Activated CD8-positive, alpha-beta memory T cell treated with anti-CD3 and anti-CD28 coated beads, Interleukin-2, amount 50 U/mL, for 1 hour (primary cell): ENCODE data around the gene GTF3C1.

Experiments used
- DNase-seq: peaks from one replicate; pipeline ENCODE4 v3.0.0-alpha.2; 2020; ENCODE audit errors: extremely low read depth

Gene GTF3C1

DNA sequence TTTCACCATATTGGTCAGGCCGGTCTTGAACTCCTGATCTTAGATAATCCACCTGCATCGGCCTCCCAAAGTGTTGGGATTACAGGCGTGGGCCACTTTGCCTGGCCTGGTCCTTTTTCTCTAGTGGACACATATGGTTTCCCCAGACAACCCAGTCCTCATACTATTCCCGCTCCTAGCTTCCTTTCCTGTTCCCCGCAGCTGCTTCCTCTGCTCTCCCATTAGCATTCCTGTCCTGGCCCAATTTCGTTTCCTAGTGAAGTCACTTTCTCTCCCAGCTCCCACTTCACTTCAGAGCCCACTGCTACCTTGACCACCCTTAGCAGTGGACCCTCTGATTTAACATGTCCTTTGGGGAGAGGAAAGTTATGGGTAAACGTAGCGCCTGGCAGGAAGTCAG is 11.5 kb upstream of the GTF3C1 start:
- no peak for DNase-seq

GRCh38 chr16:27558932-27559331 is 9.2 kb upstream of the GTF3C1 start:
- no peak for DNase-seq

GRCh38 chr16:27558434-27558833 is 8.7 kb upstream of the GTF3C1 start:
- no peak for DNase-seq

DNA sequence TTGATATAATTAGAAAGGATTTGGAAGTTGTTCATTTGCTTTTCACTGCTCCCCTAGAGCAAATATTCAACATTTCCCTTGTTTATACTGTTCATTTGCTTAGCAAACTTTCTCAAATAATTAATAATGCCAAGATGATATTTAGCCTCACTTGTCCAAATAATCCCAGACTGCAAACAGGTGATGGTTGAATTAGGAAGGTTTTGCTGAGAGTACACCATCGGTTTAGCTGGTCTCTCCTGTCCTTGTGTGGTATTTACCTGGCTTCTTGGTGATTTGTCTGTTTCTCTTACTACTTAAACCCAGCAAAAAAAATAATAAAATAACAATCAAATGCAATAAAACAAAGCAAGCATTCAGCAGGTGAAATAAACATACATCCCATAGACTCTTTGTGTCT is 6.8 kb upstream of the GTF3C1 start:
- DNase-seq, result no peak

DNA sequence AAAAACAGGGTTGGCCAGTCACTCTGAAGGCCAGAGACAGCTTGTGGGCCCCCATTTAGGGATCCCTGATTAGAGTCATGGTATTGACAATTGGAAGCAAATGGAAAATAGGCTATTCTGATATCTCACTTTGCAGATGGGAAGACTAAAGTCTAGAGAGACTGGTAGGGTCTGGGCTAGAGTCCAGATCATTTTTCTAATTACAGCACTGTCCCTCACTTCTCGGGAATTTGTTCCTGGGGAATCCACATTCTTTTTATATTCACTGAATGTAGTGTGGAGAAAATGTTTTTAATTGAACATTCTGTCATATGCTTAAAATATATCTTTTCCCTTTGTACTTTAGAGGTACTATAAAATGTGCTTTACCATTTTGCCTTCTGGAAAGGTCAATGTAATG is 1.3 kb upstream of the GTF3C1 start:
- DNase-seq, result no peak

DNA sequence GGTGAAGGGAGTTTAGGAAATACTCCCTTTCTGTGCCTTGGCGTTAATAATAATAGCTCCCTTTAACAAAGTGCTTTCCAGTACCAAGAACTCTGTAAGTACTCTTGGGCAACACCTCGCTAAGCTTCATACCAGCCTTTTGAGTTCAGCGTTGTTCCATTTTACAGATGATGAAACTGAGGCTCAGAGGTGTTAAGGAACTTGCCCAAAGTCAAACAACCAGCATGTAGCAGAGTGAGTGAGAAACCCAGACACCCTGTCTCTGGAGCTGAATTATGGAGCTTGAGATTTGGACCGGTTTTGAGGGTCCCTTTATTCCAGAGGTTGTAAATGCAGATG is 838 bp upstream of the GTF3C1 start:
- no peak for DNase-seq

DNA sequence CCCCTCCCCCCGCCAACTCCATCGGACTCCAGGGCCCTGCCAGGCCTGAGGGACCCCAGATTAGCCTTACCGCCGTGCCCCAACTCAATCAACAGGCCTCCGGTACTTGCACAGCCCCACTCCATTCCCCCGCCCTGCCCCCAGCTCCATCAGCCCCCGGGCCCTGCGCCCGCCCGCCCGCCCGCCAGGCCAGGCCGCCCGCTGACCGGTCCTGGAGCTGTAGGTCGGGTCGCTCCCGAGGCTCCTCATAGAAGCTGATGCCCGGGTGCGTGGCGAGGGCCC is 308 bp downstream of the GTF3C1 start:
- DNase-seq, result no peak

GRCh38 chr16:27547851-27548250 is 1.9 kb downstream of the GTF3C1 start:
- DNase-seq, result no peak

DNA sequence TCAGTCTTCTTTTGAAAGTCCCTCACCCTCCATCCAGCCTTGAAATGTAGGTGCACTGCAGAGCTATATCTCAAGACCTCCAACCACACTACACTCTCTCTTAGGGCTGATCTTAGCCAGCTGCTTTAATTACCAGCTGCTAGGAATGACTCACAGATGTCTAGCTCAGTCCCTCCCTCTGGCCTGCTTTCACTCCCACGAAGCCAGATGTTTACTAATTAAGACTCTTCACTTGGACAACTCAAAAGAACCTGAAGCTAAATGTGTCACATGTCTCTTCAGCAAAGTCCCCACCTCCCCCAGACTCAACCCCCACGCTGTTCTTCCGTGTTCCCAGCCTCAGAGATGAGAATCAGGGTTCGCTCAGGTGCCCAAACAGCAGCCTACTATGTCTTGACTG is 2.6 kb downstream of the GTF3C1 start:
- no peak for DNase-seq

- no peak for DNase-seq
Measured at GRCh38 chr16:27544671-27545070, 5.0 kb downstream of the GTF3C1 start.

GRCh38 chr16:27543801-27544200 is 5.9 kb downstream of the GTF3C1 start:
- no peak for DNase-seq

DNA sequence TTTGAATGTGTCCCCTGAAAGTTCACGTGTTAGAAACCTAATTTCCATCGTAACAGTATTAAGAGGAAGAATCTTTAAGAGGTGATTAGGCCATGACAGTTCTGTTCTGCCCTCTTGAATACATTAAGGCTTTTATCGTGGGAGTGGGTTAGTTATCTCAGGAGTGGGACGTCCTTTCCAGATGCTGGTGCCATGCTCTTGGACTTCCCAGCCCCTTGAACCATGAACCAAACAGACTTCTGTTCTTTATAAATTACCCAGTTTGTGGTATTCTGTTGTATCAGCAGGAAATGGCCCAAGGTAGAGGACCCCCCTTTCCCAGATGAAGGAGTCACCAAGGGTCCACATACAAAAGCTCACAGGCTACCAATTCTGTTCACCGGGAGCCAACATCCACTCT is 10.1 kb downstream of the GTF3C1 start:
- DNase-seq, result no peak

GRCh38 chr16:27539120-27539519 is 10.6 kb downstream of the GTF3C1 start:
- no peak for DNase-seq

GRCh38 chr16:27538528-27538927 is 11.2 kb downstream of the GTF3C1 start:
- no peak for DNase-seq

DNA sequence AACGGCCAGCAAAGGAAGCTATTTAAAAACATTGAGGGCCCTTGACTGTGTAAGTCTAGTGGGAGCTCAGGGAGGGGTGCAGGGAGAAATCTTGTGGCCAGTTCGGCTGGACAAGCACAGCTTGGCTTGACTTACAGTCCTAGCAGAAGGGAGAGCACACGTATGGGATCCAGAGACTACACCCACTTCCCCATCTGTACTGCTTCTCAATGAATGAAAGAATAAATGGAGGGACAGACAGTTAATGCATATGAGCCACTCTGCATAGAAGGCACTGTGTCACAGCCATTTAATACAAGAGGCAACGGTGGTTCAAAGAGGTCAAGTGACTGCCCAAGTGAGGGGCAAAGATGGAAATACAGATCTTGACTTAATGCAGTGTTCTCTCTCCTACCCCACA is 15.5 kb downstream of the GTF3C1 start:
- no peak for DNase-seq

DNA sequence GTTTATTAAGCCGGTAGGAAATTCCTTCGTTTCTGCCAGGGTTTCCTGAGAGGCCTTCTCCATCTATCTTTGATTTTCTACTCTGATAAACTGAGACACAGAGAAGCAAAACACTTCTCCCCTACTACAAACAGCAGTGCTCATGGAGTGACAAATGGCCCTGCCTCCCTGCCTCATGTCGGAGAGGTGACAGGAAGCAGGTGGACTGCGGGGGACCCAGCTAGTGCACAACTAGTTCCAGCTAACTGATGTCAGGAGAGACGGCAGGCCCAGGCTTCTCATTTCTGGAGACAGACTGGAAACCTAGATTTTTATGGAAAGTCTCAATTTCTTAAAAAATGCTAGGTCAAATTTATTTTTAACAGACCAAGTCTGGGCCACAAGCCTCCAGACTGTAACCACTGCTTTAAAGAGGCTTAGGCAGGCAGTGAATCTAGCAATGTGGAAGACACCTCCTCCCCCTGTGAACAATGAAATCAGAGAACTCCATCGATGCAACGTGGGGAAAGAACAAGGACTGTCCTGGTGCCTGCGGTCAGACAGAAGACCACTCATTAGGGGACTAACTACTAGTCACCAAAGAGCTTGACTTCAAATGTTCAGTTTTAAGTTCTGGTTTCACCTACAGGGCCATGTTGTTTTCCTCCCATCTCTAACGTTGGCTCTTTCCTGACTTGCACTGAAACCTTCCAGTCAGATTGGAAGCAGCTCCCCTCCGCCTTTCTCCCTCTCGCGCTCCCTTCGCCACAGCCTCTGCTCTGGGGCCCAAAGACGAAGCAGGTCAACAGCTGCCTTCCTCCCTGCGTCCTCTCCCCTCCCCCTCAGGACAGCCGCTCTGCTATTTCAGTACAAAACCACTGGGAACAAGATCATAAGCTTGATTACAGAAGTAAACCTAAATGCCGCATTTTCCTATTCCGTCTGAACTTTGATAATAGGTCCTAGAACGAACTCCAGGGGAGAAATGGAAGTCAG is 17.6 kb downstream of the GTF3C1 start:
- DNase-seq, result no peak

- DNase-seq, result no peak
Measured at GRCh38 chr16:27531186-27531585, 18.5 kb downstream of the GTF3C1 start.

GRCh38 chr16:27529962-27530361 is 19.8 kb downstream of the GTF3C1 start:
- no peak for DNase-seq

DNA sequence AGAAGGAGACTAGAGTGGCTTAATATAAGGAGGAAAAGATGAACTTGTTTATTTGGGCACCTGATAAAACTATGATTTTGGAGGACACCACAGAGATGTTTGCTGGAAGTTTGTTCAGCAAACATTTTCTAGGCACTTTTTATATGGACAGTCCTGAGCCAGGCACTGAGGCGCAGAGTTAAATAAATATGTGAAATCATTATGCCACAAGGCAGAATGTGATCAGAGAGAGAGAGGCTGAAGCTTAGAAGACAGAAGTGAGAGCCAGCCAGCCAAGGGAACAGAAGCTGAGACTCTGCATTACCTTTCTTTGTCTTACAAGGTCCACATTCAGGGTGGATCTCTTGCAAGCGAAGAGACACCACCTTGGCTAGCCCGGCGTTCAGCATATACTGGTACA is 21.4 kb downstream of the GTF3C1 start:
- DNase-seq, result no peak

GRCh38 chr16:27526180-27526579 is 23.5 kb downstream of the GTF3C1 start:
- no peak for DNase-seq

GRCh38 chr16:27522173-27522707 is 27.5 kb downstream of the GTF3C1 start:
- DNase-seq, result no peak

GRCh38 chr16:27520982-27521673 is 28.6 kb downstream of the GTF3C1 start:
- no peak for DNase-seq

DNA sequence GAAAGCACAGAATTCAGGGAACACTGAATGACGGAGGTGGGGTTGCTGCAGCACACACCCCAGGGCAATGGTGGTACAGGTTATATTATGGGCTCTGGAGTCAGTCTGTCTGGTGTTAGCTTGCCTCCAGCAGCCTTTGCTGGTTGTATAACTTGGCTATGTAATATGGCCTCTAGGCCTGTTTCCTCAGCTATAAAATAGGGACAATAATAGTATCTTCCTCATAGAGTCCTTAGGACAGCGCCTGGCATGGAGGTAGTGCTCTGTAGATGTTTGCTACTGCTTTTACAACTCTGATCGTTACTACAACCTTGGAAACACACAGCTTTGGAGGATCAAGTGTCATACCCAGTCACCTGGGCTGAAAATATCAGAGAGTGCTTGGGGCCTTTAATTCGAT is 31.5 kb downstream of the GTF3C1 start:
- no peak for DNase-seq
